Karpas-422 (cell line): ENCODE data around the gene SMU1. TPM values are rescaled to one million over a fixed set of nuclear protein-coding genes. Genes with fewer than 3 reads are reported as not detected.

ENCODE experiments used
- DNase-seq: peaks from one replicate; pipeline ENCODE4 v3.0.0-alpha.2; 2015
- H2AFZ ChIP-seq: fragments of 200-600 bp; sonication (generic); 2 replicates; pipeline ENCODE4 v1.6.1; 2014; ENCODE audit warnings: antibody characterized with exemption, low read length, mixed read lengths
- H3K27ac ChIP-seq: fragments of 200-600 bp; sonication (generic); 2 replicates; pipeline ENCODE4 v1.5.1; 2014; ENCODE audit warnings: mild to moderate bottlenecking, low read length, moderate library complexity
- H3K27me3 ChIP-seq: fragments of 200-600 bp; sonication (generic); 2 replicates; pipeline ENCODE4 v1.6.1; 2014; ENCODE audit warnings: low read length, mixed read lengths
- H3K36me3 ChIP-seq: fragments of 200-600 bp; sonication (generic); 2 replicates; pipeline ENCODE4 v1.6.1; 2014; ENCODE audit warnings: low read length, mixed read lengths; ENCODE audit not compliant: insufficient read depth
- H3K4me1 ChIP-seq: fragments of 200-600 bp; sonication (generic); 2 replicates; pipeline ENCODE4 v1.6.1; 2014; ENCODE audit warnings: mild to moderate bottlenecking, low read length, mixed read lengths
- H3K4me2 ChIP-seq: fragments of 200-600 bp; sonication (generic); 2 replicates; pipeline ENCODE4 v1.6.1; 2014; ENCODE audit warnings: low read length, low read depth, mild to moderate bottlenecking; ENCODE audit not compliant: poor library complexity, severe bottlenecking
- H3K4me3 ChIP-seq: fragments of 200-600 bp; sonication (generic); 2 replicates; pipeline ENCODE4 v1.5.1; 2014; ENCODE audit warnings: mild to moderate bottlenecking, antibody characterized with exemption, low read length, mixed read lengths
- H3K79me2 ChIP-seq: fragments of 200-600 bp; sonication (generic); 2 replicates; pipeline ENCODE4 v1.6.1; 2014; ENCODE audit warnings: mild to moderate bottlenecking, low read length, mixed read lengths
- H3K9ac ChIP-seq: fragments of 200-600 bp; sonication (generic); 2 replicates; pipeline ENCODE4 v1.6.0; 2014; ENCODE audit warnings: low read length
- H3K9me2 ChIP-seq: fragments of 200-600 bp; sonication (generic), shearing (Covaris generic); replicated peaks from 2 replicates; pipeline ENCODE4 v1.6.0; 2014; ENCODE audit warnings: mild to moderate bottlenecking, low read length, moderate library complexity; ENCODE audit not compliant: insufficient read depth
- H3K9me3 ChIP-seq: fragments of 300-700, 200-600 bp; sonication (generic); 2 replicates; pipeline ENCODE4 v1.6.1; 2014; ENCODE audit warnings: low read length, mixed read lengths
- H4K20me1 ChIP-seq: fragments of 200-600 bp; sonication (generic); 2 replicates; pipeline ENCODE4 v1.6.1; 2014; ENCODE audit warnings: mild to moderate bottlenecking, antibody characterized with exemption, low read length, low read depth; ENCODE audit not compliant: insufficient read depth
- total RNA-seq: library from RNA; depleted of rRNA; stranded (reverse); fragments of >200 nt; shearing (Covaris generic); gene quantifications from 2 replicates; pipeline ENCODE4 v1.2.3, GENCODE V29; 2014; ENCODE audit warnings: low replicate concordance

Gene SMU1
- total RNA-seq, 1 experiment from 2014 or later, result 18.4 TPM

GRCh38 chr9:33032292-33032691, 44.2 kb downstream of the SMU1 start:
- Histone ChIP-seq H3K4me3 (no peak overlapping the region), H3K27me3 (no peaks in the 10 kb centered on the region), H3K9ac (no peak overlapping the region), H4K20me1 (peaks cover 44% of the 10 kb centered on the region), H2AFZ (no peak overlapping the region), H3K9me3 (no peaks in the 10 kb centered on the region), H3K4me2 (no peak overlapping the region), H3K36me3 (peaks cover 92% of the 10 kb centered on the region), H3K4me1 (peaks cover 15% of the 10 kb centered on the region), H3K27ac (no peak overlapping the region), H3K9me2 (no peaks in the 10 kb centered on the region), H3K79me2 (peaks cover 65% of the 10 kb centered on the region)
- DNase-seq, result no peak

- Histone ChIP-seq H3K4me1 (peaks cover 27% of the 10 kb centered on the region), H3K9me3 (no peaks in the 10 kb centered on the region), H3K79me2 (peaks cover 85% of the 10 kb centered on the region), H2AFZ (no peak overlapping the region), H3K4me2 (no peak overlapping the region), H4K20me1 (peaks cover 53% of the 10 kb centered on the region), H3K9ac (no peak overlapping the region), H3K27me3 (no peaks in the 10 kb centered on the region), H3K4me3 (no peak overlapping the region), H3K36me3 (peaks cover 85% of the 10 kb centered on the region), H3K9me2 (no peaks in the 10 kb centered on the region), H3K27ac (no peak overlapping the region)
- no peak for DNase-seq
Observed at GRCh38 chr9:33030285-33030684, 46.2 kb downstream of the SMU1 start.

GRCh38 chr9:33029231-33029786, 47.2 kb downstream of the SMU1 start:
- no peaks in the 10 kb centered on the region for H3K27me3 ChIP-seq
- H3K36me3 ChIP-seq, result peaks cover 75% of the 10 kb centered on the region
- no peaks in the 10 kb centered on the region for H3K9me3 ChIP-seq
- H3K27ac ChIP-seq, result no peak overlapping the region
- H3K79me2 ChIP-seq, result peaks cover 93% of the 10 kb centered on the region
- H3K4me2 ChIP-seq, result peak overlapping the region; percentile 30
- no peak overlapping the region for H3K9ac ChIP-seq
- H3K9me2 ChIP-seq, result no peaks in the 10 kb centered on the region
- H3K4me3 ChIP-seq, result no peak overlapping the region
- no peak for DNase-seq
- H2AFZ ChIP-seq, result no peak overlapping the region
- H4K20me1 ChIP-seq, result peaks cover 53% of the 10 kb centered on the region
- H3K4me1 ChIP-seq, result peaks cover 27% of the 10 kb centered on the region

GRCh38 chr9:33025572-33026342, 50.7 kb downstream of the SMU1 start:
- Histone ChIP-seq H3K9me3 (no peaks in the 10 kb centered on the region), H3K4me2 (peak overlapping the region; percentile 100), H3K9me2 (0 out of 2 replicates have a peak, but pooled peaks cover 4% of the 10 kb centered on the region), H3K36me3 (peaks cover 60% of the 10 kb centered on the region), H3K79me2 (peaks cover 98% of the 10 kb centered on the region), H2AFZ (no peak overlapping the region), H3K4me3 (peak overlapping the region; percentile 99), H4K20me1 (peaks cover 31% of the 10 kb centered on the region), H3K27ac (peak overlapping the region; percentile 83), H3K27me3 (no peaks in the 10 kb centered on the region), H3K4me1 (peaks cover 46% of the 10 kb centered on the region), H3K9ac (peak overlapping the region; percentile 100)
- DNase-seq, result peak; percentile 66

- Histone ChIP-seq H3K27me3 (no peaks in the 10 kb centered on the region), H3K9me2 (0 out of 2 replicates have a peak, but pooled peaks cover 4% of the 10 kb centered on the region), H4K20me1 (peaks cover 31% of the 10 kb centered on the region), H2AFZ (no peak within 1 kb of the TSS), H3K4me3 (peak within 1 kb of the TSS; percentile 99), H3K9me3 (no peaks in the 10 kb centered on the region), H3K9ac (peak within 1 kb of the TSS; percentile 100), H3K4me2 (peak within 1 kb of the TSS; percentile 100), H3K27ac (peak within 1 kb of the TSS; percentile 83), H3K36me3 (peaks cover 54% of the 10 kb centered on the region), H3K4me1 (peaks cover 46% of the 10 kb centered on the region), H3K79me2 (peaks cover 98% of the 10 kb centered on the region)
- DNase-seq, result peak; percentile 98
Observed at GRCh38 chr9:33024966-33025571, 51.4 kb downstream of the SMU1 start, which contains the start of gene DNAJA1. DNAJA1 (plus strand) TSS chr9:33025273; CDS start chr9:33026485, 1,212 bp downstream.

GRCh38 chr9:33024126-33024965, 52.1 kb downstream of the SMU1 start:
- Histone ChIP-seq H3K4me2 (peak overlapping the region; percentile 100), H3K9me2 (0 out of 2 replicates have a peak, but pooled peaks cover 4% of the 10 kb centered on the region), H3K79me2 (peaks cover 98% of the 10 kb centered on the region), H3K4me1 (peaks cover 46% of the 10 kb centered on the region), H3K9ac (peak overlapping the region; percentile 100), H2AFZ (no peak overlapping the region), H3K4me3 (peak overlapping the region; percentile 99), H3K27me3 (no peaks in the 10 kb centered on the region), H4K20me1 (peaks cover 31% of the 10 kb centered on the region), H3K36me3 (peaks cover 47% of the 10 kb centered on the region), H3K27ac (peak overlapping the region; percentile 81), H3K9me3 (no peaks in the 10 kb centered on the region)
- DNase-seq, result peak; percentile 75

- Histone ChIP-seq H3K4me3 (peak overlapping the region; percentile 99), H3K4me1 (peaks cover 40% of the 10 kb centered on the region), H3K9me2 (0 out of 2 replicates have a peak, but pooled peaks cover 4% of the 10 kb centered on the region), H3K27me3 (no peaks in the 10 kb centered on the region), H2AFZ (no peak overlapping the region), H3K9ac (peak overlapping the region; percentile 100), H3K79me2 (peaks cover 96% of the 10 kb centered on the region), H3K27ac (peak overlapping the region; percentile 81), H3K4me2 (peak overlapping the region; percentile 100), H3K9me3 (no peaks in the 10 kb centered on the region), H3K36me3 (peaks cover 40% of the 10 kb centered on the region), H4K20me1 (peaks cover 25% of the 10 kb centered on the region)
- no peak for DNase-seq
Observed at GRCh38 chr9:33023661-33024060, 52.8 kb downstream of the SMU1 start.
